Smooth muscle cell of the brain vasculature (primary cell): ENCODE measurements around the gene TENM3.

Experiments used
- DNase-seq: peaks from one replicate; pipeline ENCODE4 v3.0.0-alpha.2; 2012; ENCODE audit warnings: low read depth, low spot score

TENM3 gene

GRCh38 chr4:182254026-182254780, 11.0 kb downstream of the TENM3 start:
- DNase-seq = no peak

- no peak for DNase-seq
Measured at GRCh38 chr4:182255441-182256190, 12.4 kb downstream of the TENM3 start.

- DNase-seq = no peak
Measured at GRCh38 chr4:182257016-182257415, 13.8 kb downstream of the TENM3 start.

GRCh38 chr4:182257503-182257902, 14.3 kb downstream of the TENM3 start:
- no peak for DNase-seq

- DNase-seq = no peak
Measured at GRCh38 chr4:182258441-182259000, 15.3 kb downstream of the TENM3 start.

- no peak for DNase-seq
Measured at GRCh38 chr4:182261651-182262223, 18.5 kb downstream of the TENM3 start.

GRCh38 chr4:182263562-182263961, 20.4 kb downstream of the TENM3 start:
- no peak for DNase-seq

- no peak for DNase-seq
Measured at GRCh38 chr4:182264139-182264752, 21.0 kb downstream of the TENM3 start.

GRCh38 chr4:182265881-182266280, 22.7 kb downstream of the TENM3 start:
- no peak for DNase-seq

GRCh38 chr4:182267048-182267447, 23.8 kb downstream of the TENM3 start:
- no peak for DNase-seq

GRCh38 chr4:182268966-182269365, 25.8 kb downstream of the TENM3 start:
- no peak for DNase-seq

- no peak for DNase-seq
Measured at GRCh38 chr4:182271731-182272130, 28.5 kb downstream of the TENM3 start.

GRCh38 chr4:182272151-182272550, 28.9 kb downstream of the TENM3 start:
- DNase-seq = no peak

- no peak for DNase-seq
Measured at GRCh38 chr4:182273191-182273935, 30.2 kb downstream of the TENM3 start.

GRCh38 chr4:182276210-182277109, 33.3 kb downstream of the TENM3 start:
- DNase-seq = no peak

- DNase-seq = no peak
Measured at GRCh38 chr4:182277377-182277776, 34.2 kb downstream of the TENM3 start.

GRCh38 chr4:182278729-182279128, 35.5 kb downstream of the TENM3 start:
- no peak for DNase-seq

- DNase-seq = no peak
Measured at GRCh38 chr4:182280436-182281111, 37.4 kb downstream of the TENM3 start.

- no peak for DNase-seq
Measured at GRCh38 chr4:182286035-182286434, 42.8 kb downstream of the TENM3 start.

GRCh38 chr4:182286931-182287330, 43.7 kb downstream of the TENM3 start:
- DNase-seq = no peak
